Measurements from ENCODE around the gene VSIG10. TPM values are rescaled to one million over a fixed set of nuclear protein-coding genes. Genes with fewer than 3 reads are reported as not detected.

VSIG10 gene
- total and polyA plus RNA-seq, 2 of the 13 experiments (the other 11 are each of a cell fraction or from before 2014, with no cell fraction given) = 25.6 to 42.5 TPM

- TF ChIP-seq IKZF5 (CRISPR knock-in tag; IDR thresholded peaks at IDR 0.05) = peak; percentile 30; the same call in 1 of the 2 replicates
- 0 out of 4 replicates have a peak, but pooled peaks of 1 of the 2 experiments have one; percentile 11 for TF ChIP-seq REST (IDR thresholded peaks at IDR 0.05; ENCODE audit: borderline replicate concordance in 1 of 2, low read depth in 1 of 2, low read length in 2 of 2)
- peak; percentile 77; the same call in 1 of the 2 replicates for TF ChIP-seq DNMT1 (CRISPR knock-in tag; IDR thresholded peaks at IDR 0.05)
- TF ChIP-seq NFE2L2 (IDR thresholded peaks at IDR 0.05; ENCODE audit: low read length) = no peak
- TF ChIP-seq SMAD3 (CRISPR knock-in tag; IDR thresholded peaks at IDR 0.05) = peak; percentile 67
- TF ChIP-seq BCL3 (CRISPR knock-in tag; IDR thresholded peaks at IDR 0.05) = no peak
- TF ChIP-seq ZFP62 (CRISPR knock-in tag; IDR thresholded peaks at IDR 0.05) = no peak
- TF ChIP-seq DPF2 (CRISPR knock-in tag; IDR thresholded peaks at IDR 0.05; ENCODE audit: borderline replicate concordance, low read depth) = no peak
- no peak for TF ChIP-seq ZNF441 (CRISPR knock-in tag; IDR thresholded peaks at IDR 0.05; ENCODE audit: borderline replicate concordance)
- no peak for TF ChIP-seq ZNF670 (CRISPR knock-in tag; IDR thresholded peaks at IDR 0.05; ENCODE audit: borderline replicate concordance)
- no peak for TF ChIP-seq PAX8 (CRISPR knock-in tag; IDR thresholded peaks at IDR 0.05; ENCODE audit: borderline replicate concordance)
- no peak for TF ChIP-seq ZSCAN20 (CRISPR knock-in tag; IDR thresholded peaks at IDR 0.05; ENCODE audit: borderline replicate concordance)
- TF ChIP-seq YEATS2 (CRISPR knock-in tag; IDR thresholded peaks at IDR 0.05; ENCODE audit: borderline replicate concordance) = peak; percentile 93
- peak; percentile 81; the same call in 1 of the 2 replicates for TF ChIP-seq NRL (CRISPR knock-in tag; IDR thresholded peaks at IDR 0.05; ENCODE audit: borderline replicate concordance)
- TF ChIP-seq TARDBP (CRISPR knock-in tag; IDR thresholded peaks at IDR 0.05) = peak; percentile 67; the same call in 1 of the 2 replicates
- 0 out of 2 replicates have a peak, but pooled peaks have one; percentile 37 for TF ChIP-seq CAMTA2 (CRISPR knock-in tag; IDR thresholded peaks at IDR 0.05; ENCODE audit: borderline replicate concordance)
- TF ChIP-seq ZSCAN5A (CRISPR knock-in tag; IDR thresholded peaks at IDR 0.05; ENCODE audit: borderline replicate concordance) = no peak
- peak; percentile 55; the same call in 1 of the 2 replicates for TF ChIP-seq YEATS4 (CRISPR knock-in tag; IDR thresholded peaks at IDR 0.05; ENCODE audit: borderline replicate concordance)
- TF ChIP-seq ZMYM4 (CRISPR knock-in tag; IDR thresholded peaks at IDR 0.05) = peak; percentile 96
- peak; percentile 50; the same call in 1 of the 2 replicates for TF ChIP-seq IRX3 (CRISPR knock-in tag; IDR thresholded peaks at IDR 0.05; ENCODE audit: borderline replicate concordance, low read depth)
- TF ChIP-seq ATAD3A (CRISPR knock-in tag; IDR thresholded peaks at IDR 0.05) = no peak
These were observed 87.2 kb downstream of the VSIG10 start, which contains the start of gene RFC5 (continued) for GRCh38 chr12:118016424-118017264.
